Stimulated activated CD4-positive, alpha-beta T cell treated with anti-CD3 and anti-CD28 coated beads, TNF-alpha, amount 100 ng/mL, for 48 hours (primary cell): Measurements from ENCODE around the gene SH2D1B.

Source experiments
- DNase-seq, 3 donors: peaks; one replicate each; pipeline ENCODE4 v3.0.0-alpha.2; 2020; ENCODE audit warnings: low read depth in 3 of 3

The SH2D1B gene

GRCh38 chr1:162398999-162399580 lies 12.8 kb downstream of the SH2D1B start:
- no peak for DNase-seq

DNA sequence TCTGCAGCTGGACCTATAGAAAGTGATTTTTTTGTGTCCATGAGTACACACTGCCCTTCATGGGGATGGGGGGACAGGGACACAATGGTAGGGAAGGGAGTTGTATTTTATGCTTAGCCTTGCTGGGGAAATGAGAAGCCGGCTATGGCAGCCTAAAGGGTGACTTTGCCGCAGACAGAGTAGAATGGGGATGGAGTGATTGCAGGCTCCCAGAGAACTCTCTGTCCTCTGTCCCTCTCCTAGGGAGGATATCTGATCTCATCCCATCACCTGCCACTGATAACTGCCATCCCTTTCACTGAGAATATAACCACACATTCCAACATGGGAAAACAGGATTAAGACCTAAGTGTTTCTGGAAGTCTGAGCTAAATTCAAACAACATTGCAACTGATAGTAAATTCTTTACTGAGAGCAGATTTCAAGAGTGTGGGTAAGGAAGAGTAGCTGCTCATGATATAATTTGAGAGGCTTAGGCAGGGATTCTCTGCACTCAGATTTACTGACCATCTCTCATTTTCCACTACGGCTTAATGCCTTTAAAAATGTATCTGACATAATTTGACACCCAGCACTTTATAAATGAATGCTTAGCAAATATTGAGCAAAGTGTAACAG lies 13.9 kb downstream of the SH2D1B start:
- DNase-seq: no peak

DNA sequence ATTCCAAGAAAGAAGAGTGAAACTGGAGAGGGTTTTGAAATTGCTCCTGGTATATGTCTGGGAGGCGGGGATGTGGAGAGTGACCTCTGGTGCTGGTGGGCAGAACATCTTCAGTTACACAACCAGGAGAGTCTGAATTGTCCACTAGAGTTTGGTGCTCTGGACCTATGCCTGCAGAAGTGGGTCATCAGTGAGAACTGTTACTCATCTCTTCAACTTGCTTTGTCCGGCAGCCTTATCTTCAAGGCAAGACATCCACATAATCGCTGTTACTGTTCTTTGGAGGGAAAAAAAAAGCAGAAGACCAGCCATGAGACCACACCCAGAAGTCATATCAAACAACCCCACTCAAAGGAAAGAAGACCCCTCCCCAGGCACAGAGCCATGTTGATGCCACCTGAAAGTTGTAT lies 14.9 kb downstream of the SH2D1B start:
- DNase-seq: no peak

DNA sequence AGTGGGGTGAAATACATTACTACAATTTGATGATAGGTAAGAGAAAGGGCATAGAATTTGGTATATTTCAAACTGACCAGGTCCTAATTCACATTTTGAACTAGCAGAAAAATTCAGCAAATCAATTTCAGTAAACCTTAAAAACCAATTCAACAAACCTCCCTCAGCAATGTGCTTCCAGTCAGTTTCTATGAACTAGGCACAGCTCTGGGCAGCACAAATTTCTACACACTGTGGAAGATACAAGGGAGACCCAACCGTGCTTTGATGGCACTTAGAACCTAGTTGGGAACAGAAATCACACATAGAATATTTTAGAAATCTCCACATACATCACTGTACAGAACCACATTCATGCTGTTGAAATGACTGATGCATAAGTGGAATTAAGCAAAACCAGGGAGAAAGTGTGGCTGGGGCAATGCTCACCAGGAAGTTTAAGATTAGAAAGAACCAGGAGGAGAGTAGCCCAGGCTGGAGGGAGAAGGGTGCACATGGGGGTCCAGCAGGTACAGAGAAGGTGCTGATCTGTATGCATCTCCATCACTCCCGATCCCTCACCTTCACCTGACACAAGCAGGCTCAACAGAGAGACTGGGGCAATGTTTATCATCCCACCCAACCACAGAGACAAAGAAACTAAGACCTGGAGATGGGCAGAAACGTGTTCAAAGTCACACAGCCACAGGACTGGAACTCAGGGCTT lies 15.6 kb downstream of the SH2D1B start:
- no peak for DNase-seq

GRCh38 chr1:162391790-162392563 lies 20.0 kb downstream of the SH2D1B start:
- no peak for DNase-seq

DNA sequence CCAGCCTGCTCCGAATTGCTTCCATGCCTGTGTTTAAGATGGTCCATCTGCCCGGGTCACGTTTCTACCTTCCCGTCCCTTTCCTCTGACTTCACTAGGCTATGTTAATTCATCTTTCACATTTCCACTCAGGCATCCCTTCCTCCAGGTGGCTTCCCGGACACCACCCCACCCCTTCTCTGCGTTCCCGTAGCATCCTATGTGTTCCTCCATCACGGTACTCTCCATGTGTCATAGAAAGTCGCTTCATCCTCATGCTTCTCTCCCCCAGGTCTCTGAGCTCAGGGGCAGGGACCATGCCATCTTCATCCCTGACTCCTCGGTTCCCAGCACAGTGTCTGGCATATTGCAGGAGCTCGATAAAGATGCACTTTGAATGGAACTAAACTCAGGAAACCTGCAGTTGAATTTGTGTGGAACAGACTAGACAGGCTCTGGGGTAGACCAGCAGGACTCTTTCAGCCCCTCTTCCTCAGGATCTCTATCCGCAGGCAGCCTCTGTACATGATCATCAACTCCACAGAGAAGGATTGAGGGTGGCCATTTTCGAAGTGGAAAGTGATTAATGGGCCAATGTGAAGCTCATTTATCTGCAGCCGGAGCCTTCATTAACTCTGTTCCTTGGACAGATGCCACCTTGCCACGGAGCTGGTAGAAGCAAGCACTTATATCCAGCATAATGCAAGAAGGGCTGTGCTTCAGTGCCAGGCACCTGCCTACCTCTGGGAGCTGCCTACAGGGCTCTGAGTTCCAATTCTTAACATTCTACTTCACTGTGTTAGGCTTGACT lies 21.3 kb downstream of the SH2D1B start:
- DNase-seq: no peak

GRCh38 chr1:162389971-162390370 lies 22.0 kb downstream of the SH2D1B start:
- DNase-seq: no peak

DNA sequence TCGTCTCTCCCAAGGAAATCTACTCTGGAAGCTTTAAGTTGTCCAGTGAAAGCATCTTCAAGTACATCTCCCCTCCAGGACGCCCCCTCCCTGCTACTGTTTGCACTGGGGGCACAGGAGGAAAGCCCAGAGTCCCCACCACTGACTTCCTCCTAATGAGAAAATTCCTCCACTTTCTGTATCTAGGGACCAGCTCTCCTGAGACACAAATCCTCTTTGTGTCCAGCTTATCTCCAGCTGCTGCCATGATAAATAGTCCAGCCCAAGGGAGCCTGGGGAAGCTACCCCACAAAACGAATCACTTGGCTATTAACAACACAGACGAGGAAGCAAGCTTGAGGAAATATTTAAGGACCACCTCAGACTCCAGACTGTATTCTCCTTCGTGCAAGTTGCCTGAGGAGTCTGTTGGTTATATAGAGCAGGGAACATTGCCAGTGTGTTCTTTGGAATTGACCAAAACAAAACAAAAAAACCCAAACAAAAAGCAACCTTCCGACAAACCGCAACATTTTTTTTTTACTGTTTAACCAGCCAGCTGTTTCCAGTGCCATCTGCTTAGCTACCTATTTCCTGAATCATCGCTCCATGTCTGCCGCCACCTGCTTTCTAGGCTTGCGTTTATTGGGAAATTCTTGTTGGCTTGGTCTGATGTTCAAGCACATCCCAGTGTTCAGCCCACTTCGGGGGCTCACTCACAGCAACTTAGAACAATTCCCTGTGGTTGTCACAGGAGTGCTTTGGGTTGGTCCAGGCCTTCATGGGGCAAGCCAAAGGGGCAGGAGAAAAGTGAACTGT lies 22.7 kb downstream of the SH2D1B start:
- no peak for DNase-seq

- no peak for DNase-seq
Observed at GRCh38 chr1:162388615-162389014, 23.3 kb downstream of the SH2D1B start.

- no peak for DNase-seq
Observed at GRCh38 chr1:162388083-162388594, 23.8 kb downstream of the SH2D1B start.

GRCh38 chr1:162387226-162388082 lies 24.5 kb downstream of the SH2D1B start:
- DNase-seq: no peak

DNA sequence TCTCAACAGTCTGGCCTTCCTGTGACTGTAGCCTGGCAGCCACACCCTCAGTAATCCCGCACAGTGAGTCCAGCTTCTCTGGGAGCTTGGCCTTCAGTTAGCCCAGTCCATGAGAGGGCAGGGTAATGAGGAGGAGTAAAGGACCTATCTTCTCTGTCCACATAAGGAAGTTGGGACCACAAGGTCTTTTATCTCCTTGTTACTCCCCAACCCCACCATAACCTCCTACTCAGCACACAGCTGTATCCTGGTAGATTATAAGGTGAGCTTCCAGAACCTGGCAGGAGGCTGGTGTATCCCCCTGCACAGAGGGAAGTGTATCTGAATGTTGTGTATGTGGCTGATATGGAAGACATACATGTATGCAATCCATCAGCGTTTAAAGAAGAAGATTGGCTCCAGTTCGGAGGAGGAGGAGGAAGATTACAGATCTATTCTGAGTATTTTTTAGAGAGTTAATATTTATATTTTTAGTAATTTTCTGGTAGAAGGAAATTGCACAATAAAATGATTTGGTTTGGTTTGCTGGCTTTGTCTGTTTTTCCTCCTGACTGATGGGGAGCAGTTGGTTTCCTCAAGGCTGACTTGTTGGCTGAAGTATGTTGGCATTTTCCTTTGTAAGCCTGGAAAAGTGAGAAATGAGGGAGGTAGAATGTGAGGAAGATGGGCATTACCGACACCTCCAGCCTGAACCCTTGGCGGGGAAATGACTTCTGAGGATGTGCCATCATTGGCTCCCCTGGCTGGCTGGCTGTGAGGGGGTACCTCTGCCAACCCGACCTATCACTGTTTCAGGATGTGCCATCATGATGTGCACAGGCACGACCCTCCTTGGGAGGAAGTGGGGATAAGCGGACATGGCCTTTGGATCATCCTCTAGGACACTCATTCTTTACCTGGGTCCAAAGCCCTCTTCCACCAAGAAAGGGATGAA lies 25.4 kb downstream of the SH2D1B start:
- DNase-seq: no peak

DNA sequence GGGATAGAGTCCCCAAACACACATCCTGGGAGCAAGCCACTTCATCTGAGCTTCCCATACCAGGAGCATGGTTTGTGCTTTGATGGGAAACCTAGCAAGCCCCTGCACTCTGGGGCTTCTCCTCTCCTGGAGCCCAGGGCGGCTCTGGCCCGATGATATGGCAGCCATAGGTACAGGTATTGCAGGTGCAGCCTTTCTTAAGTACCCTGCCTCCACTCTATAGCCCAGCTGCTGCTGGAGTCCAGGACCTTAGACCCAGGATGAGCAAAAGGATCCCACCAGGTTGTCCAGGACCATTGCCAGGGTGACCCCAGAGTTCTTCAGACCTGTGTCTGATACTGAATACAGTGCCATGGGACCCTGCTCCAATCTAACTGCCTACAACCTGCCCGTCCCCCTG lies 26.2 kb downstream of the SH2D1B start:
- no peak for DNase-seq

DNA sequence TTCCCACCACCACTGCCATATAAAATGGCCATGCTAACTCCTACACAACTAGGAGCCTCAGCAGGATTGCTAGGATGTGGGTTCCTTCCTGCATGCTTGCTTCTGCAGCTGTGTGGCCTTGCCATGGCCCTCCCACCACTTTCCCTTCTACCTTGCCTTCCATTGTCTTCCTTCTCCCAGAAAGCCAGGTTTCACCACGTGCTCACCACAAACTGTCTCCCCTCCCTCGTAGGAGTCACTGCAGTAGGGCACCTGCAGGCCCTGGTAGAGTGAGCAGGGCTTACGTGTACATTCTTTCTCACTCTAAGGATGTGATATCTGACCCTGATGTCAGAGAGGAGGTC lies 26.7 kb downstream of the SH2D1B start:
- DNase-seq: no peak

- no peak for DNase-seq
Observed at GRCh38 chr1:162384601-162385279, 27.2 kb downstream of the SH2D1B start.

GRCh38 chr1:162384116-162384515 lies 27.8 kb downstream of the SH2D1B start:
- no peak for DNase-seq

DNA sequence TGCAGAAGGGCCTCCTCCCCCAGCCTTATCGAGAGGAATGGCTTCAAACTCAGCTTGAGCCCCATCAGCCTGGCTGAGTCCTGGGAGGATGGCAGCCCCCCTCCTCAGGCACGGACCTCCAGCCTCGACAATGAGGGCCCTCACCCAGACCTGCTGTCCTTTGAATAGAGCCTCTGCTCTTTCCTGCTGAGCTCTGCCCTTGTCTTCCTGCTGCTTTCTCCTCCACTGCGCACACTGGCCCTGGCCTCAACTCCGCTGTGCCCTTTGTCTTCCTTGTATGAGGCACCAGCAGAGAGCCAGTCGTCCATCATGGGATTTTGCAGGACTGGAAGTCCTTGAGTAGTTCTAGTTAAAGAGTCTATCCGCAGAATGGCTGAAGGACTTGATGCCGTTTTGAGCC lies 28.4 kb downstream of the SH2D1B start:
- no peak for DNase-seq

DNA sequence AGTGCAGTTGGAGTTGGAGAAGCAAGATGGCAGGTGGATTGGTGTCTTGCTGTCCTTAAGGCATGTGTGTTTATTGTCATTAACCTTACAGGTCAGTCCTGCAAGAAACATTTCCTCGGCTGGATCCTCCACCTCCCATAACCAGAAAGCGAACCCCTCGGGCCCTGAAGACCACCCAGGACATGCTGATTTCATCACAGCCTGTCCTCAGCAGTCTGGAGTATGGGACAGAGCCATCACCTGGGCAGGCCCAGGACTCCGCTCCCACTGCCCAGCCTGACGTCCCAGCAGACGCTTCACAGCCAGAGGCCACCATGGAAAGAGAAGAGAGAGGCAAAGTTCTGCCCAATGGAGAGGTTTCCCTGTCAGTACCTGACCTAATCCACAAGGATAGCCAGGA lies 28.8 kb downstream of the SH2D1B start:
- DNase-seq: no peak
